Motor neuron (in vitro differentiated cells): ENCODE measurements around the gene AGPAT2. TPM values are rescaled to one million over a fixed set of nuclear protein-coding genes. Genes with fewer than 3 reads are reported as not detected.
"Not testable (repeated sequence)": the region's sequence is repeated elsewhere in the genome, so short reads cannot be mapped to it uniquely, and the experiment has no call there.

Source experiments
- ATAC-seq, 8 experiments: fragments of 200-7000 bp; cut with Tn5 transposase; replicated peaks in 6 of 8; 2 replicates each; pipeline ENCODE4 v1.8.0; 2021; ENCODE audit warnings: mild to moderate bottlenecking in 8 of 8, moderate library complexity in 8 of 8
- H3K27ac ChIP-seq, 2 donors: fragments of 250-450 bp; sonication (Bioruptor Pico); 2 replicates each; pipeline ENCODE4 v1.9.0; 2021; ENCODE audit warnings: antibody characterized with exemption in 2 of 2, mild to moderate bottlenecking in 2 of 2, moderate library complexity in 1 of 2
- H3K4me1 ChIP-seq, 2 donors: fragments of 250-450 bp; sonication (Bioruptor Pico); replicated peaks in 1 of 2; 2 replicates each; pipeline ENCODE4 v1.6.1; 2021; ENCODE audit warnings: antibody characterized with exemption in 2 of 2, mild to moderate bottlenecking in 2 of 2, moderate library complexity in 1 of 2
- H3K4me3 ChIP-seq, 5 donors: fragments of 250-450 bp; sonication (Bioruptor Pico); 2 replicates each; pipeline ENCODE4 v1.9.0; 2021; ENCODE audit warnings: antibody characterized with exemption in 5 of 5, mild to moderate bottlenecking in 5 of 5, moderate library complexity in 4 of 5
- WGBS, 10 experiments: fragments of 450-650 bp; shearing (Covaris generic); methylation state at CpG; one replicate each; pipeline ENCODE4 v1.0.0; 2022; 5-methylcytosine and 5-hydroxymethylcytosine counted together
- in situ Hi-C, 9 experiments: fragments of 400-800 bp; cut with MboI; loops; one replicate each; pipeline ENCODE4 v1.15.0; 2021; ENCODE audit warnings: low sequenced_read_pairs in 9 of 9, low pct_unique_long_range_greater_than_20kb in 2 of 9; ENCODE audit not compliant: unreplicated experiment in 9 of 9
- total RNA-seq, 8 experiments: library from RNA; unstranded; fragments of 300-600 nt; gene quantifications; 2 replicates each; pipeline versions ENCODE4 v1.2.3 to v1.2.4, GENCODE V29; 2022

AGPAT2 gene
- total RNA-seq, 8 experiments from 2014 or later, result 1.5 to 19.7 (median 4.6) TPM

DNA sequence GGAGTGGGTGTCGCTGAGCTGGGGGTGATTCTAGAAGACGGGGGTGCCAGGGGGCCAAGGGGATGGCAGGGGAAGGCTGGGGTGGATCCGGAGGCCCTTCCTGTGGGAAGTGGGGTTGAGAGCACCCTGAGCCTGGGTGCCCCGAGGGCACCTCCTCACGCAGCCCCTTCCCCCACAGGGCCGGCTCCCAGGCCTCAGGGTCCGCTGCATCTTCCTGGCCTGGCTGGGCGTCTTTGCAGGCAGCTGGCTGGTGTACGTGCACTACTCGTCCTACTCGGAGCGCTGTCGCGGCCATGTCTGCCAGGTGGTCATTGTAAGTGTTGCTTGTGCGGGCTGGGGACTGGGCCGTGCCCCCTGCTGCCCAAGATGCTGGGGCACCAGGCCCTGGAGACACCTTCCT, 30.1 kb upstream of the AGPAT2 start:
- no peak overlapping the region for H3K4me3 ChIP-seq
- WGBS, 10 experiments, result no CpG with 5 or more reads among the region's 16 CpGs
- in situ Hi-C loops, result no loop called here
- peaks cover 39 to 41% of the 10 kb centered on the region in 2 donors for H3K4me1 ChIP-seq
- no peak overlapping the region for H3K27ac ChIP-seq
- ATAC-seq, result no peak

DNA sequence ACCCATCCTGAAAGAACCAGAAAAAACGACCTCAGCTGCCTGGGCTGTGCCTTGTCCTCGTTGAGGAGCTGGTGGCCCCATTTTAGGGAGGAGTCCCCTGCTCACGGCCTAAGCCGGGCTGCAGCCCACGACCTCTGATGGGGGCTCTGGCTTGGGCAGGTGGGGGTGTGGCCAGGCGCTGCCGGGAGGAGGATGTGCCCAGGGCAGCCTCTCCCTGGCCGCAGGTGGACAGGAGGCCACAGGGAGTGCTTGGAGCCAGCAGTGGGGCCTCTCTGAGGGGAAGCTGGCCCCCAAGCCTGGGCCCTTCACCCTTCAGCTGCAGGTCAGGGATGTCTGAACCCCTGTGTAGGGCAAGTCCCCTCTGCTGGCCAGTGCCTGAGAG, 27.6 kb upstream of the AGPAT2 start:
- peaks cover 25 to 28% of the 10 kb centered on the region in 2 donors for H3K4me1 ChIP-seq
- in situ Hi-C loops, result no loop called here
- H3K4me3 ChIP-seq, result peak overlapping the region in 1 of 5 donors; percentile 2
- 34 to 100% methylated on average over 1 to 3 of the region's 8 CpGs; no CpG with 5 or more reads in 8 of the 10 experiments for WGBS, 10 experiments
- H3K27ac ChIP-seq, result no peak overlapping the region
- no peak for ATAC-seq

DNA sequence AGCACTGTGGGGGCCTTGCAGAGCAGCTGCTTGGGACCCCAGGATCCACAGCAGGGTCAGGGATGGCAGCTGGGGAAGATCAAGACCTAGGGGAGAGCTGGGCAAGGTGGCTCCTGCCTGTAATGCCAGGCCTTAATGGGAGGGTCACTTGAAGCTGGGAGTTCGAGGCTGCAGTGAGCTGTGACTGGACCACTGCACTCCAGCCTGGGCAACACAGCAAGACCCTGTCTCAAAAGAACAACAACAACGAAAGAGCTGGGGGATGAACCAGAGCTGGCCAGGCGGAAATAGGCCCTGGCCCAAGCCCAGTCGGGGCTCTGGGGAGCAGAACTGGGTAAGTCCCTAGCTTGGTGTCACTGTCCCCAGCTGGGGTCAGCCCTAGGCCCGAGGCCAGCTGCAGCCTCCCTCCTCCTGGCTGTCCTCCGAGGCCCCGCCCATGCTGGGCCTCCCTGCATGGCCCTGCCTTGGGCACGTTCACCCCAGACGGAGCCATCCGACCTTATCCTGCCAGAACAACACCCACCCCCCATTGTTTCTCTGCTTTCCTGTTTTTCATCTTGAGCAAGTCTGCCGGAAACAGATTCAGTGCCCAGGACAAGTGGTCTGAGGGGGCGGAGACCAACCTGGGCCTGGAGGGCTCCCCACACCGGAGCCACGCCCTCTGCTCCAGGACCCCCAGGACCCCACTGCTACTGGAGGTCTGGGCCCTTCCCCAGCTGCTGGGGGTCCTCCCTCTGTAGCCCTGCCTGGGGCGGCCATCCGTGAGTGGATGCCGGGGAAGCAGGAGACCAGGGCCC, 27.0 kb upstream of the AGPAT2 start:
- no peak for ATAC-seq
- in situ Hi-C loops, result no loop called here

DNA sequence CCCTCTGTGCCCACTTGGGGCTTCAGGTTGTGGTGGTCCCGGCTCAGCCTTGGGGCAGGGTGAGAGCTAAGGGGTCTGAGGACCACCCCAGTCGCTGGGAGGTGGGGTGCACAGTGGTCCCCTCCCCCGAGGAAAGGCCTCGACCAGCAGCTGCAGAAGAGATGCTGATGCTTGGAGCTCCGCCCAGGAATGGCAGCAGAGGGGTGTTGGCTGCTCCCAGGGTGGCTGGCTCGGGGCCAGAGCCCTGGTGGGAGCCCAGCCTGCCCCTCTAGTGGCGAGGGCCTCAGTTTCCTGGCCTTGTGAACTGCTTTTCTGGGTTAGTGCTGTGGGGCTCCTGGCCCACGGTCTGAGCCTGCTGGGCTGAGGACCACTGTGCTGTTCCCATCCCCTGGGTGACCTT, 26.3 kb upstream of the AGPAT2 start:
- H3K4me1 ChIP-seq, result peaks cover 17 to 19% of the 10 kb centered on the region in 2 donors
- in situ Hi-C loops, result no loop called here
- peak overlapping the region; percentile 81 to 99 (median 90) for H3K4me3 ChIP-seq
- WGBS, 10 experiments, result 40% methylated on average over 1 of the region's 8 CpGs; no CpG with 5 or more reads in 9 of the 10 experiments
- ATAC-seq, result peak in 3 of 8 experiments; percentile 18 to 46 (median 20)
- peak overlapping the region in 1 of 2 donors; percentile 0 for H3K27ac ChIP-seq

More for the DNA sequence above, 27.0 kb upstream of the AGPAT2 start:
- Histone ChIP-seq H3K4me1 (peaks cover 19 to 23% of the 10 kb centered on the region in 2 donors), H3K27ac (no peak overlapping the region), H3K4me3 (peak overlapping the region in 4 of 5 donors; percentile 81 to 99 (median 94))
- WGBS, 10 experiments, result 56 to 80% (median 80%) methylated on average over 1 to 5 of the region's 17 CpGs; no CpG with 5 or more reads in 7 of the 10 experiments

DNA sequence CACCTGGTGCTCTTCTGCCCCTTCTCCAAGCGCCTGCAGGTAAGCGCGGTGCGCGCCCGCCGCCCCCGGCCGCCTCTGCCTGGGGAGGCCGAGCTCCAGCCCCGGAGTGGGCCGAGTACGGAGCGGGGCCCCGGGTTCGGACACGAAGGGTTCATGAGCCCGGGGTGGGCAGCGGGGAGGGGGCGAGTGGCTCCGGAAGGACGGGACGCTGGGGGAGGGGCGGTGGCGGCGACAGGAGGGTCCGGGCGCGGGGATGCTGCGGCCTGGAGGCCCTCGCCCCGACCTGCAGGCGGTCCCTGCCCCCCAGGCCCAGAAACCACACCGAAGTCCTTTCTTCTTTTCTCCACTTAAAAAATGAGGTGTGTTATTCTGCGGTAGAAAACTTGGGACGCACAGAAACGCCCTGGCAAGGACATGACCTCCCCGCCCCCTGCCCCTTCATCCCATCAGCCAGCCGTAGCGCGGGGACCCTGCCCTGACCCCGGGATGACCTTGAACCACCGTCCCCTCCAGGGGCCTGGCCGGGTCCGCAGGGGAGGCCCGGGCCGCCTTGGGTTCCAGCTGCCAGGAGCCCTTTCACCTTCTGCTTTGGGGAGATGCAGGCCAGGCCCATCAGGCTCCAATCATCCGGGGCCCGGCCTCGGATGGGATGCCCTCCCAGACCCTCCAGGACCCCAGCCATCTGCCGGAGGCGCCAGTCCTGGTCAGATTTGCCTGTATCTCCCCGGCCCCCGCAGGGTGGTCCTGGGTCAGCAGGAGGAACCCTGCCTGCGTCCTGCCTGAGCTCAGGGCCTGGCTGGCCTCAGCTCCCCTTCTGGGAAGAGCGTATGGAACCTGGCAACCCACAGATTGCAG, 25.7 kb upstream of the AGPAT2 start:
- Histone ChIP-seq H3K4me1 (peaks cover 17 to 23% of the 10 kb centered on the region in 2 donors), H3K27ac (peak overlapping the region; percentile 48 to 86), H3K4me3 (peak overlapping the region; percentile 81 to 99 (median 90))
- 6 to 18% methylated on average over 5 to 9 of the region's 56 CpGs; no CpG with 5 or more reads in 8 of the 10 experiments for WGBS, 10 experiments
- in situ Hi-C loops, result no loop called here
- ATAC-seq, result peak in 5 of 8 experiments; percentile 4 to 20 (median 10)

DNA sequence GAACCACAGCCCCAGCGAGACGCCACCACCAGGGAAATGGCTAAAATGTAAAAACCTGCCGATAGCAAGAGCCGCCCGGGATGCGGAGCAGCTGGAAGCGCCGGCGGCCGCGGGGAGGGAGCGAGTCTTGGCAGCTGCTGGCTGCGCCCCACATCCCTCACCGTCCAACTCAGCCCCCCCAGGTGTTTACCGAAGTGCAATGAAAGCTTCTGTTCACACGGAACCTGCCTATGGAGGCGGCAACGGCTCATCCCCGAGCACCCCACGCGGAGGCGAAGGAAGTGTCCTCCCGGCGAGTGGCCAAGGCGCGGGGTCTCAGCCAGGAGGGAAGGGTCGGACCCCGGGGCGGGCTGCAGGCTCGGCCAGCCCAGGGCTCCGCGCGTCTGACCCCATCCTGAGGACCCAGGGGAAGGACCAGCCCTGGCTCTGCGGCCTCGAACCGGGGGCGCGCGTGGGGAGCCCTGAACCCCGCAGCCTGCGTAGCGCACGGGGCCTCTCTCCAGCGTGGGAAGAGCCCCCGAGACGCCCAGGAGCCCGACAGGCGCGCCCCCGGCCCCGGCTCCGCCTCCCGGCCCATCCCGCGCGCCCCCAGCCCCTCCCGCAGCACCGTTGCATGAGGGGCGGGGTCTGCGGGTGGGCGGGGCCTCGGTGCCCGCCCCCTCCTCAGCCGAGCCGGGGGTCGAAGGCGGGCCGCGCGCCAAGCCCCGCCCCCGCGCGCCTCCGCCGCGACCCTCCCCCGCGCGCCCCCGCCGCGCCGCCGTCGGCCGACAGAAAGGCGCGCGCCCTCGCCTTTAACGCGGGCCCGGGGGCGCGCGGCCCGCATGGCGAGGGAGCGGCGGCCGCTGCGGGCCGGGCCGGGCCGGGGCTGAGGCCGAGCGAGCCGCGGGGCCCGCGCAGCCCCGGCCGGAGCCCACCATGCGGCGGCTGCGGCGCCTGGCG, 24.8 kb upstream of the AGPAT2 start, which contains the start of gene DIPK1B:
Gene DIPK1B, plus strand, starts transcription at position 822 of the 939 bp plus-strand sequence. Its CDS starts 94 bp downstream, at position 916.
- ATAC-seq, result peak in 6 of 8 experiments; percentile 62 to 75 (median 68)
- WGBS, 10 experiments, result 0 to 30% (median 7%) methylated on average over 2 to 15 of the region's 119 CpGs; no CpG with 5 or more reads in 2 of the 10 experiments
- Histone ChIP-seq H3K4me3 (peak within 1 kb of the TSS; percentile 81 to 99 (median 90)), H3K27ac (peak within 1 kb of the TSS; percentile 48 to 86), H3K4me1 (peaks cover 17 to 23% of the 10 kb centered on the region in 2 donors)
- in situ Hi-C loops, result no loop called here

DNA sequence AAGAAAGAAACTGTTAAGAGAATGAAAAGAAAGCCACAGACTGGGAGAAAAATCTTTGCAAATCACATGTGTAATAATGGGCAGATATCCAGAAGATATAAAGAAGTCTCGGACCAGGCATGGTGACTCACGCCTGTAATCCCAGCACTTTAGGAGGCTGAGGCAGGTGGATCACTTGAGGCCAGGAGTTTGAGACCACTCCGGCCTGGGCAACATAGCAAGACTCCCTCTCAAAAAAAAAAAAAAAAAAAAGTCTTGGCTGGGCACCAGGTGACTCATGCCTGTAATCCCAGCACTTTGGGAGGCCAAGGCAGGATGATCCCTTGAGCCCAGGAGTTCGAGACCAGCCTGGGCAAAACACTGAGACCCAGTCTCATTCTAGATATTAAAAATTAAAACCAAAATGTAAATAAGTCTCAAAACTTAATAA, 24.0 kb upstream of the AGPAT2 start:
- in situ Hi-C loops, H3K27ac ChIP-seq: not testable (repeated sequence)
- H3K4me3 ChIP-seq, result peak overlapping the region in 1 of 5 donors; percentile 99
- 8 to 90% (median 74%) methylated on average over 2 to 4 of the region's 4 CpGs; no CpG with 5 or more reads in 3 of the 10 experiments for WGBS, 10 experiments
- H3K4me1 ChIP-seq, result peaks cover 17 to 23% of the 10 kb centered on the region in 2 donors
- ATAC-seq, result peak in 1 of 8 experiments; percentile 25

DNA sequence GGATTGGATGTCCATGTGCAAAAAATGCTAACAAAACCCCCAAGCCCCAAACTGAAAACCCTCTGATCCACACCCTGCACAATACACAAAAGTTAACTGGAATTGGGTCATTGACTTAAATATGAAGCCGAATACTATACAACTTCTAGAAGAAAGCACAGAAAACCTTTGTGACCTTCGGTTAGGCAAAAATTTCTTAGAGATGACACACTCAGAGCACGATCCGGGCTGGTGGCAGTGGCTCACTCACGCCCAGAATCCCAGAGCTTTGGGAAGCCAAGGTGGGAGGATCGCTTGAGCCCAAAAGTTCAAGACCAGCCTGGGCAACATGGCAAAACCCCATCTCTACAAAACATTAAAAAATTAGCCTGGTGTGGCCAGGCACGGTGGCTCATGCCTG, 23.3 kb upstream of the AGPAT2 start:
- no peak for ATAC-seq
- no peak overlapping the region for H3K4me3 ChIP-seq
- peaks cover 17 to 23% of the 10 kb centered on the region in 2 donors for H3K4me1 ChIP-seq
- H3K27ac ChIP-seq, result no peak overlapping the region
- WGBS, 10 experiments, result 0 to 100% (median 80%) methylated on average over 1 to 7 of the region's 7 CpGs; no CpG with 5 or more reads in 2 of the 10 experiments
- in situ Hi-C loops, result no loop called here

DNA sequence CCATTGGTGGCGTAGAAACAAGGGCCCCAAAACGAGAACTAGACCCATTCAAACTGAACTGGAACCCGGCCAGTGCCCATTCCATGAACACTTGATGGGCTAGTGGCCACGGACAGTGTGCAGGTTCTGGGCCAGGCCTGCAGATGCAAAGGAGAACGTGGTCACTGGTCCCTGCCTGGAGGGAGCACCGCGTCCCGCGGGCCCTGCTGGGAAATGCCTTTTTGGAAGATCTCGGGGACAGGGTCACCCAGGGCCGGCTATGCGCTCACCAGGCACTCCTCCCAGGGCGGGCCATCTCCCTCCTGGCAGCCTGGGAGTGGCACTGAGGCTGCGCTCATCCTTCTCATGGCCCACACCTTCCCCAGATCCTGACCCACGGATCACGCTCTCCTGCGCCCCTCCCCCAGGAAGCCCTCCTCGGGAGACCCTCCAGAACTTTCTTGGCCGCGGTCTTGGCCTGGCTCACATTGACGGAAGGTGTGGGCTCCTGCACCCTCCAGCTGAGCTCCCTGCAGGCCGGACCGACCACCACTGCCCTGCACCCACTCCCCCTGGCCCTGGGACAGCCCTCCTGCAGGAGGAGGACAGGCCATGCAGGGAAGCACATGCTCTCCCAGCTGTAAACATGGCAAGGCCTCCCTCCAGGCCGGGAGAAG, 22.3 kb upstream of the AGPAT2 start:
- Histone ChIP-seq H3K27ac (no peak overlapping the region), H3K4me1 (peaks cover 12 to 18% of the 10 kb centered on the region in 2 donors), H3K4me3 (no peak overlapping the region)
- whole genome bisulfite sequencing, 10 experiments, result 70 to 100% (median 87%) methylated on average over 1 to 10 of the region's 24 CpGs; no CpG with 5 or more reads in 3 of the 10 experiments
- ATAC-seq, result no peak
- in situ Hi-C loops, result no loop called here

DNA sequence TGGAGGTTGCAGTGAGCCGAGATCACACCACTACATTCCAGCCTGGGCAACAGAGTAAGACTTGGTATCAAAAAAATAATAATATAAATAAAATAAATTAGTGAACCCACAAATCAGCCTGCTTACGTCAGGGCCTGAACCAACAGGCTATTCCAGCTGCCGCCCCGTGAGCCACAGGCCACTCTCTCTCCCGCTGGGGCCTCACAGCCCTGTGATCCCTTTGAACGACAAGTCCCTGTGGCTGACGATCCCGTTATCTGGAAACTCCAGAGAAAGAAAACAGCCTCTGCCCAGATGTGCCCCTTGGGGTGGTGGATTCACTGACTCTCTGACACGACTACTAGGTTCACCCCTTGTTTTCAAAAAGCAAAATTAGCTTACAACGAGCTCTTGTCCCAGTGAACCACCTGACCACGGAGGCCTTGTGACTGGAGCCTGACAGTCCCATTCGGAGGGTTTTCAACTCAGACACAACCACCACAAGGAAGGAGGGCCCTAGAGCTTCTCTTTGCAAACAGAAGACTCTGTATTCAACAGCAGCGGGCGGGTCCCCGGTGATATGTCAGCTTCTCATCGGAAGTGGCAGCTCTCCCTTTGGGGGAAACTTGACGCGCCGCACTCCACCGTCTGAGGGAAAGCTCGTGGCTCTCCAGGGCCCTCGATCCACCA, 20.7 kb upstream of the AGPAT2 start:
- H3K4me3 ChIP-seq, result no peak overlapping the region
- 63 to 83% (median 74%) methylated on average over 2 to 13 of the region's 22 CpGs; no CpG with 5 or more reads in 2 of the 10 experiments for WGBS, 10 experiments
- ATAC-seq, result no peak
- in situ Hi-C loops, result no loop called here
- no peak overlapping the region for H3K27ac ChIP-seq
- peaks cover 0 to 9% of the 10 kb centered on the region in 2 donors for H3K4me1 ChIP-seq

DNA sequence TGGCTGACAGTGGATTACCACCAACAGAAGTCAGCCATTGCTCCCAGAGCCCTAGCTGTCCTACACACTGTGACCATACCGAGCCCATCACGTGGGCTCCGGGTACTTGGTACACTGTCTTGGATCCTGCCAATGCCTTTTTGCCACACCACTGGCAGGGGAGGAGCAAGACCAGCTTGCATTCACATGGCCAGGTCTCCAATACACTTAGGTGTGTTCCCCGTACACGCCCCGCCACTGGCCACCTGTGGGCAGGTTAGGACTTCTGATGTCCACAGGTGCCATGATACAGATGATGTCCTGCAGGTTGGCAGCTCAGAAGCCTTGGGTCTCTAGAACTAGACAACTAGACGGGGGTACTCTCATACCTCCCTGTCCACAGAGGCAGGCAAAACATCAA, 19.8 kb upstream of the AGPAT2 start:
- in situ Hi-C loops, result no loop called here
- Histone ChIP-seq H3K4me1 (peaks cover 0 to 9% of the 10 kb centered on the region in 2 donors), H3K27ac (no peak overlapping the region), H3K4me3 (no peak overlapping the region)
- 87 to 91% methylated on average over 3 to 4 of the region's 7 CpGs; no CpG with 5 or more reads in 8 of the 10 experiments for WGBS, 10 experiments
- no peak for ATAC-seq
